ENCODE data around the gene SESN1. TPM values are rescaled to one million over a fixed set of nuclear protein-coding genes. Genes with fewer than 3 reads are reported as not detected.

Gene SESN1
- total RNA-seq, 1 donor from 2014 or later: 27.3 TPM

DNA sequence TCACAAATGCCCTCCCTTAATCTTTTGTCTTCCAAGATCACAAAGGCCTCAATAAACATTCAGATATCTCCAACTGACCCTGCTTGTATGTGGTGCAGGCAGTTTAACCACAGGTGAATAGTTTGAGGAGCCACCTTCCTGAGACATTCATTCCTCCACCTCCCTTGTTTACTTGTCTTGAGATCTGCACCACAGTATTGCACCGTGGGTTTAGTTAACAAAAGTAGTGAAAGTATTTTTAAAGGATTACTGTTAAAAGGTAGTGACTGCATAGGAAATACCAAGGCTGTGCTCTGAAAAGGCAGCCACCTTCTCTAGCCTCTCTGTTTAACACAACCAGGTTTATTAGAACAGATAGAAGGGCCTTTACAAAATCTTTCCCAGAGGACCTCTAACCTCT, 46.5 kb downstream of the SESN1 start:
- H3K27ac ChIP-seq (ENCODE audit: low read depth, low read length): no peak overlapping the region
- FAIRE-seq (no peak), DNase-seq (ENCODE audit: low read depth) (no peak)
- TF ChIP-seq, protein P1, sequence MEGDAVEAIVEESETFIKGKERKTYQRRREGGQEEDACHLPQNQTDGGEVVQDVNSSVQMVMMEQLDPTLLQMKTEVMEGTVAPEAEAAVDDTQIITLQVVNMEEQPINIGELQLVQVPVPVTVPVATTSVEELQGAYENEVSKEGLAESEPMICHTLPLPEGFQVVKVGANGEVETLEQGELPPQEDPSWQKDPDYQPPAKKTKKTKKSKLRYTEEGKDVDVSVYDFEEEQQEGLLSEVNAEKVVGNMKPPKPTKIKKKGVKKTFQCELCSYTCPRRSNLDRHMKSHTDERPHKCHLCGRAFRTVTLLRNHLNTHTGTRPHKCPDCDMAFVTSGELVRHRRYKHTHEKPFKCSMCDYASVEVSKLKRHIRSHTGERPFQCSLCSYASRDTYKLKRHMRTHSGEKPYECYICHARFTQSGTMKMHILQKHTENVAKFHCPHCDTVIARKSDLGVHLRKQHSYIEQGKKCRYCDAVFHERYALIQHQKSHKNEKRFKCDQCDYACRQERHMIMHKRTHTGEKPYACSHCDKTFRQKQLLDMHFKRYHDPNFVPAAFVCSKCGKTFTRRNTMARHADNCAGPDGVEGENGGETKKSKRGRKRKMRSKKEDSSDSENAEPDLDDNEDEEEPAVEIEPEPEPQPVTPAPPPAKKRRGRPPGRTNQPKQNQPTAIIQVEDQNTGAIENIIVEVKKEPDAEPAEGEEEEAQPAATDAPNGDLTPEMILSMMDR (IDR thresholded peaks at IDR 0.05; ENCODE audit: insufficient read depth, low read depth, low read length): no peak
- TF ChIP-seq EZH2 (IDR thresholded peaks at IDR 0.05; ENCODE audit: insufficient read depth, low read length): no peak
- no peak overlapping the region for H3K9ac ChIP-seq (ENCODE audit: low read length)
- Mint-ChIP-seq H3K36me3 (ENCODE audit: low read depth, unreplicated experiment) (peaks cover 4% of the 10 kb centered on the region), H3K27me3 (ENCODE audit: low read depth, unreplicated experiment) (no peaks in the 10 kb centered on the region), H3K27ac (ENCODE audit: unreplicated experiment) (no peak overlapping the region), H3K4me1 (ENCODE audit: low read depth, unreplicated experiment) (peaks cover 17% of the 10 kb centered on the region), H3K9me3 (ENCODE audit: unreplicated experiment) (peaks cover 1% of the 10 kb centered on the region), H3K4me3 (ENCODE audit: unreplicated experiment) (no peak overlapping the region)
- H3K4me3 ChIP-seq (ENCODE audit: insufficient read depth, low read depth, low read length): no peak overlapping the region
- no peaks in the 10 kb centered on the region for H3K27me3 ChIP-seq (ENCODE audit: insufficient read depth, low read length)
- no peak overlapping the region for H2AFZ ChIP-seq (ENCODE audit: low read depth, low read length)
- no peaks in the 10 kb centered on the region for H3K4me1 ChIP-seq (ENCODE audit: insufficient read depth, low read length)
- H3K4me2 ChIP-seq (ENCODE audit: low read length): no peak overlapping the region
- no peaks in the 10 kb centered on the region for H3K36me3 ChIP-seq (ENCODE audit: insufficient read depth, low read length)
- no peaks in the 10 kb centered on the region for H3K9me3 ChIP-seq (ENCODE audit: insufficient read depth, low read depth, low read length)
- no peaks in the 10 kb centered on the region for H3K79me2 ChIP-seq (ENCODE audit: insufficient read depth, low read length)
- no peaks in the 10 kb centered on the region for H4K20me1 ChIP-seq (ENCODE audit: insufficient read depth, low read length)

DNA sequence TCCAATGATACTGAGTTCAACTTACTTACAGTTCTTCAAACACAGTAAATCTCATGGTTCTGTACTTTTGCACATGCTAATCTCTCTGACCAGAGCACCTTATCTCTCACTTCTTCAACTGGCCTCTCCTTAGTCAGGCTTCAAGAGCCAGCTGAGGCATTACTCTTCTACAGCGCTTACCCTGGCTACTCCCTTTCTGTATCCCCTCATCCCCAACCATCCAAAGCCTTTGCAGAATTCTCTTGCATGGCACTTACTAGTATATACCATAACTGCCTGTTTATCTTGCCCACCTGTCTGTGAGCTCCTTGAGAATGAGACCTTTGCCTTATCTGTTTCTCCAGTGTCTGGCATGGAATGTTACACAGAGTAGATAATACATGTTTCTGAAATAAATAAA, 49.2 kb downstream of the SESN1 start:
- no peak for TF ChIP-seq EZH2 (IDR thresholded peaks at IDR 0.05; ENCODE audit: insufficient read depth, low read length)
- TF ChIP-seq, protein P1 (IDR thresholded peaks at IDR 0.05; ENCODE audit: insufficient read depth, low read depth, low read length): no peak
- no peak overlapping the region for H3K4me3 Mint-ChIP-seq (ENCODE audit: unreplicated experiment)
- Histone ChIP-seq H3K79me2 (ENCODE audit: insufficient read depth, low read length) (no peaks in the 10 kb centered on the region), H3K9me3 (ENCODE audit: insufficient read depth, low read depth, low read length) (no peaks in the 10 kb centered on the region), H3K4me1 (ENCODE audit: insufficient read depth, low read length) (no peaks in the 10 kb centered on the region), H3K9ac (ENCODE audit: low read length) (no peak overlapping the region), H3K27ac (ENCODE audit: low read depth, low read length) (no peak overlapping the region), H3K36me3 (ENCODE audit: insufficient read depth, low read length) (no peaks in the 10 kb centered on the region), H3K4me3 (ENCODE audit: insufficient read depth, low read depth, low read length) (no peak overlapping the region), H3K27me3 (ENCODE audit: insufficient read depth, low read length) (no peaks in the 10 kb centered on the region), H2AFZ (ENCODE audit: low read depth, low read length) (no peak overlapping the region), H4K20me1 (ENCODE audit: insufficient read depth, low read length) (no peaks in the 10 kb centered on the region), H3K4me2 (ENCODE audit: low read length) (no peak overlapping the region)
- no peaks in the 10 kb centered on the region for H3K27me3 Mint-ChIP-seq (ENCODE audit: low read depth, unreplicated experiment)
- H3K27ac Mint-ChIP-seq (ENCODE audit: unreplicated experiment): no peak overlapping the region
- FAIRE-seq (no peak), DNase-seq (ENCODE audit: low read depth) (no peak)
- H3K4me1 Mint-ChIP-seq (ENCODE audit: low read depth, unreplicated experiment): peaks cover 7% of the 10 kb centered on the region
- peaks cover 1% of the 10 kb centered on the region for H3K9me3 Mint-ChIP-seq (ENCODE audit: unreplicated experiment)
- peaks cover 4% of the 10 kb centered on the region for H3K36me3 Mint-ChIP-seq (ENCODE audit: low read depth, unreplicated experiment)

DNA sequence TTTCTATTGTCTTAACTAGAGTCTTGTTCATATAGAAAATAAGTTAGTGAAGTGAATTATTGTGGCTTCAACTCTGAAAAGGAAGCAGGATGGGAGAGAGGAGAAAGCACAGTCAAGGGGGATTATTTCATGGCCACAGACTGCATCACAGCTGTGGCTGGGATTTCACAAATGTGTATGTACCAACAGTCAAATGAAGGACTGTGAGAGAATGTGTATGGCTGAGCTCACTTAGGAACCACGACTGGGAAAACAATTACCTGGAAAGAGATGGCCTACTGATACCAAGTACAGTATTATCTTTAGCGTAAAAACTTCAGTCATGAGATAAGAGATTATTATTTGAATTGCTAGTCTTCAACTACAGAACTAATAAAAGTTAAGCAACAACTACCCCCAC, 54.9 kb downstream of the SESN1 start:
- no peak overlapping the region for H3K9ac ChIP-seq (ENCODE audit: low read length)
- no peak overlapping the region for H3K4me3 ChIP-seq (ENCODE audit: insufficient read depth, low read depth, low read length)
- peaks cover 10% of the 10 kb centered on the region for H4K20me1 ChIP-seq (ENCODE audit: insufficient read depth, low read length)
- Mint-ChIP-seq H3K36me3 (ENCODE audit: low read depth, unreplicated experiment) (no peaks in the 10 kb centered on the region), H3K4me1 (ENCODE audit: low read depth, unreplicated experiment) (peaks cover 5% of the 10 kb centered on the region), H3K27ac (ENCODE audit: unreplicated experiment) (no peak overlapping the region), H3K9me3 (ENCODE audit: unreplicated experiment) (no peaks in the 10 kb centered on the region), H3K4me3 (ENCODE audit: unreplicated experiment) (no peak overlapping the region), H3K27me3 (ENCODE audit: low read depth, unreplicated experiment) (no peaks in the 10 kb centered on the region)
- no peaks in the 10 kb centered on the region for H3K36me3 ChIP-seq (ENCODE audit: insufficient read depth, low read length)
- no peaks in the 10 kb centered on the region for H3K79me2 ChIP-seq (ENCODE audit: insufficient read depth, low read length)
- H3K27me3 ChIP-seq (ENCODE audit: insufficient read depth, low read length): no peaks in the 10 kb centered on the region
- no peaks in the 10 kb centered on the region for H3K9me3 ChIP-seq (ENCODE audit: insufficient read depth, low read depth, low read length)
- H3K4me2 ChIP-seq (ENCODE audit: low read length): no peak overlapping the region
- no peak overlapping the region for H2AFZ ChIP-seq (ENCODE audit: low read depth, low read length)
- no peaks in the 10 kb centered on the region for H3K4me1 ChIP-seq (ENCODE audit: insufficient read depth, low read length)
- no peak for DNase-seq (ENCODE audit: low read depth)
- H3K27ac ChIP-seq (ENCODE audit: low read depth, low read length): no peak overlapping the region
- TF ChIP-seq, protein P1 (IDR thresholded peaks at IDR 0.05; ENCODE audit: insufficient read depth, low read depth, low read length): no peak
- no peak for TF ChIP-seq EZH2 (IDR thresholded peaks at IDR 0.05; ENCODE audit: insufficient read depth, low read length)
- no peak for FAIRE-seq

All from astrocyte (in vitro differentiated cells and primary cell).